Measurements from ENCODE around the gene TNK1. TPM values are rescaled to one million over a fixed set of nuclear protein-coding genes. Genes with fewer than 3 reads are reported as not detected.

The TNK1 gene
- total and polyA plus RNA-seq, 2 donors (not counting 3 experiments of a cell fraction or from before 2014, with no cell fraction given), result 0.22 to 0.58 TPM

DNA sequence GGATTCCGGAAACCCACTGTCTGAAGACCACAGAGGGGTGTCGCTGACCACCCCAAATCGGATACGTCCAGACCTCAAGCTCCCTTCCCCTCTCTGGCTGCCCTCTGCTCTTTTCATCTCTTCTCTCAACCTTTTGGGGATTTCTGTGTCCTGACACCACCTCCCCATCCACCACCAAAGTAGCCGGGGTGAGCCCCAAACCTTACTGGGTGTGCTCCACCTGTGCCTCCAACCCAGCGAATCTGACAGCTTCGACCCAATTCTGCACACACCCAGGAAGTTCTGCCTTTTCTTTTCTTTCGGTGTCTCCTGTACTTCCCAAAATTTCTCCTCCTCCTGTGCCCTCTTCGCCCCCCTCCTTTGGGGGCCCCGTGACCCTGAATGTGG lies 28.4 kb upstream of the TNK1 start:
- TSS peak; percentile 46 for BruUV-seq (replicated peaks)
- no peaks in the 10 kb centered on the region for H3K79me2 ChIP-seq (ENCODE audit: control insufficient read depth, insufficient read depth, low read length)
- no peaks in the 10 kb centered on the region for H3K9me3 ChIP-seq (replicated peaks; ENCODE audit: control insufficient read depth, insufficient read depth, low read length)
- H4K20me1 ChIP-seq (replicated peaks; ENCODE audit: control insufficient read depth, extremely low read depth, insufficient read depth, low read length), result no peaks in the 10 kb centered on the region
- dilution Hi-C loops (cut with MboI; ENCODE audit: extremely low pct_ligation_motif_present, low sequenced_read_pairs), result no loop called here
- peaks cover 17% of the 10 kb centered on the region for H3K4me1 ChIP-seq (ENCODE audit: control insufficient read depth, extremely low read depth, insufficient read depth, low read length)
- TF ChIP-seq MYC (IDR thresholded peaks at IDR 0.05; ENCODE audit: low read depth, low read length) (no peak), GATA2 (IDR thresholded peaks at IDR 0.05; ENCODE audit: insufficient read depth, insufficient read length, low read depth, low read length) (no peak), FOS (IDR thresholded peaks at IDR 0.05; ENCODE audit: borderline replicate concordance, insufficient read depth, low read length) (no peak), MAX (IDR thresholded peaks at IDR 0.05; ENCODE audit: insufficient read depth, insufficient read length) (no peak), POLR2A (IDR thresholded peaks at IDR 0.05; ENCODE audit: low read depth, low read length) (no peak), JUN (IDR thresholded peaks at IDR 0.05; ENCODE audit: borderline replicate concordance, insufficient read depth, insufficient read length, low read depth) (no peak)
- TF ChIP-seq, protein P1, sequence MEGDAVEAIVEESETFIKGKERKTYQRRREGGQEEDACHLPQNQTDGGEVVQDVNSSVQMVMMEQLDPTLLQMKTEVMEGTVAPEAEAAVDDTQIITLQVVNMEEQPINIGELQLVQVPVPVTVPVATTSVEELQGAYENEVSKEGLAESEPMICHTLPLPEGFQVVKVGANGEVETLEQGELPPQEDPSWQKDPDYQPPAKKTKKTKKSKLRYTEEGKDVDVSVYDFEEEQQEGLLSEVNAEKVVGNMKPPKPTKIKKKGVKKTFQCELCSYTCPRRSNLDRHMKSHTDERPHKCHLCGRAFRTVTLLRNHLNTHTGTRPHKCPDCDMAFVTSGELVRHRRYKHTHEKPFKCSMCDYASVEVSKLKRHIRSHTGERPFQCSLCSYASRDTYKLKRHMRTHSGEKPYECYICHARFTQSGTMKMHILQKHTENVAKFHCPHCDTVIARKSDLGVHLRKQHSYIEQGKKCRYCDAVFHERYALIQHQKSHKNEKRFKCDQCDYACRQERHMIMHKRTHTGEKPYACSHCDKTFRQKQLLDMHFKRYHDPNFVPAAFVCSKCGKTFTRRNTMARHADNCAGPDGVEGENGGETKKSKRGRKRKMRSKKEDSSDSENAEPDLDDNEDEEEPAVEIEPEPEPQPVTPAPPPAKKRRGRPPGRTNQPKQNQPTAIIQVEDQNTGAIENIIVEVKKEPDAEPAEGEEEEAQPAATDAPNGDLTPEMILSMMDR (IDR thresholded peaks at IDR 0.05; ENCODE audit: extremely low read depth in 1 of 2, insufficient read depth in 1 of 2, low read depth in 1 of 2, low read length in 2 of 2), result no peak
- H3K36me3 ChIP-seq (ENCODE audit: control insufficient read depth in 2 of 2, extremely low read depth in 1 of 2, insufficient read depth in 2 of 2, low read length in 2 of 2), result no peaks in the 10 kb centered on the region
- peak overlapping the region; percentile 92 for H3K9ac ChIP-seq (replicated peaks; ENCODE audit: extremely low read depth, insufficient read depth, low read length)
- intact Hi-C loops (cut with micrococcal nuclease), result loop anchor here (1.0 to 5.0 kb wide), 2 partner anchors 83 to 335 kb away; partner anchors contain the start of genes TMEM102, TP53 and WRAP53
- peak overlapping the region; percentile 80 for H3K4me2 ChIP-seq (ENCODE audit: insufficient read depth, low read length)
- DNase-seq (ENCODE audit: low read depth, low spot score) (no peak), FAIRE-seq (peak; percentile 81)
- H2AFZ ChIP-seq (ENCODE audit: low read depth, low read length), result peak overlapping the region; percentile 95
- peak overlapping the region; percentile 54 to 78 (median 70) for H3K4me3 ChIP-seq (replicated peaks in 1 of 3; ENCODE audit: insufficient read depth in 1 of 3, low read depth in 1 of 3, low read length in 3 of 3)
- H3K27me3 ChIP-seq (ENCODE audit: control insufficient read depth in 2 of 2, insufficient read depth in 2 of 2, low read length in 2 of 2), result no peaks in the 10 kb centered on the region
- H3K27ac ChIP-seq (ENCODE audit: insufficient read depth, low read depth, low read length), result peak overlapping the region; percentile 78
- ChIA-PET CTCF (interaction anchor here (1.6 to 2.3 kb wide), 3 partner anchors 10 to 237 kb away, joined by 3 to 8 read pairs (median 4); partner anchors contain the start of genes NEURL4 and SOX15), POLR2A (no interaction called here)
- H3K9me1 ChIP-seq (replicated peaks; ENCODE audit: control insufficient read depth, extremely low read depth, insufficient read depth, low read length), result no peaks in the 10 kb centered on the region
